ENCODE results near the gene GPR89B. TPM values are rescaled to one million over a fixed set of nuclear protein-coding genes. Genes with fewer than 3 reads are reported as not detected.

The GPR89B gene
- total and polyA plus RNA-seq, 9 of the 15 experiments (the other 6 are each of a cell fraction or from before 2014, with no cell fraction given), result 9.3 to 39.3 (median 19.6) TPM

GRCh38 chr1:147907786-147908509, 20.3 kb upstream of the GPR89B start:
- DNase-seq (ENCODE audit: extremely low read depth in 1 of 4, low spot score in 3 of 4) (no peak), ATAC-seq (no peak), FAIRE-seq (no peak)
- POLR2A ChIA-PET, result no interaction called here
- H3K4me2 ChIP-seq (ENCODE audit: insufficient read depth, low read length), result no peak overlapping the region
- CTCF ChIA-PET (ENCODE audit: low intra/inter-chr PET ratio), result no interaction called here
- H4K20me1 ChIP-seq (replicated peaks; ENCODE audit: control insufficient read depth, insufficient read depth, low read length), result no peaks in the 10 kb centered on the region
- no peaks in the 10 kb centered on the region for H3K9me1 ChIP-seq (ENCODE audit: control insufficient read depth, insufficient read depth, low read length)
- H3K4me3 ChIP-seq, result no peak overlapping the region
- in situ Hi-C loops (cut with MboI) (no loop called here), intact Hi-C loops (cut with micrococcal nuclease) (no loop called here)
- no TSS peak for BruUV-seq (replicated peaks)
- no peaks in the 10 kb centered on the region for H3K9me3 ChIP-seq (replicated peaks; ENCODE audit: control insufficient read depth, insufficient read depth, low read depth, low read length)
- H3K27me3 ChIP-seq (ENCODE audit: control insufficient read depth in 2 of 2, insufficient read depth in 2 of 2, low read length in 2 of 2), result peaks cover 22% of the 10 kb centered on the region in 2 experiments
- 25% methylated on average over 44 of the region's 44 CpGs for WGBS (ENCODE audit: insufficient coverage, low coverage, missing lambda C conversion rate)
- TF ChIP-seq HNRNPLL (IDR thresholded peaks at IDR 0.05; ENCODE audit: low read depth, low read length, poor library complexity, severe bottlenecking), result peak; percentile 32
- TF ChIP-seq MGA (IDR thresholded peaks at IDR 0.05), result peak; percentile 57; the same call in 1 of the 2 replicates
- TF ChIP-seq BACH1 (tag; IDR thresholded peaks at IDR 0.05), result no peak
- TF ChIP-seq L3MBTL2 (IDR thresholded peaks at IDR 0.05), result peak; percentile 41
- peak in 1 of 2 experiments; percentile 56 for TF ChIP-seq E2F6 (IDR thresholded peaks at IDR 0.05; ENCODE audit: borderline replicate concordance in 1 of 2, extremely low read depth in 1 of 2, insufficient read depth in 1 of 2, insufficient read length in 1 of 2, low read depth in 1 of 2, low read length in 1 of 2, poor library complexity in 1 of 2, severe bottlenecking in 1 of 2)
- TF ChIP-seq ZNF347 (CRISPR knock-in tag; IDR thresholded peaks at IDR 0.05; ENCODE audit: low read depth), result no peak
- TF ChIP-seq, protein P1, sequence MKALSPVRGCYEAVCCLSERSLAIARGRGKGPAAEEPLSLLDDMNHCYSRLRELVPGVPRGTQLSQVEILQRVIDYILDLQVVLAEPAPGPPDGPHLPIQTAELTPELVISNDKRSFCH (CRISPR knock-in tag; IDR thresholded peaks at IDR 0.05), result no peak
- TF ChIP-seq, protein P1 (tag; IDR thresholded peaks at IDR 0.05), result no peak
- no peaks in the 10 kb centered on the region for H3K36me3 ChIP-seq (ENCODE audit: control insufficient read depth, insufficient read depth, low read length)
- peaks cover 0 to 6% of the 10 kb centered on the region in 2 experiments; a peak in 2 of 5 replicates for H3K4me1 ChIP-seq (replicated peaks in 1 of 2; ENCODE audit: control insufficient read depth in 2 of 2, insufficient read depth in 2 of 2, low read length in 2 of 2)
- H3K9ac ChIP-seq (ENCODE audit: insufficient read depth in 1 of 2, low read depth in 2 of 2, low read length in 2 of 2), result no peak overlapping the region
- no peaks in the 10 kb centered on the region for H3K79me2 ChIP-seq (ENCODE audit: control insufficient read depth, insufficient read depth, low read length)
- no peak overlapping the region for H2AFZ ChIP-seq (ENCODE audit: low read depth, low read length)
- H3K27ac ChIP-seq (ENCODE audit: extremely low read depth, low read depth, low read length), result no peak overlapping the region

Measured in K562 (cell line).